SK-N-SH (cell line): ENCODE measurements around the gene SOCS7. TPM values are rescaled to one million over a fixed set of nuclear protein-coding genes. Genes with fewer than 3 reads are reported as not detected.

Experiments
- CTCF ChIA-PET: fragments of 300-600, 350-600 bp; formaldehyde crosslinking; extraction: SDS; loops from one replicate; lab custom pipeline; 2021; lab: Yijun Ruan, JAX
- POLR2A ChIA-PET: fragments of 350-600 bp; sonication (Branson Sonifier 250); formaldehyde crosslinking; extraction: SDS; loops from one replicate; lab custom pipeline; 2020; ENCODE audit warnings: antibody characterized with exemption, inconsistent platforms; lab: Yijun Ruan, JAX
- DNase-seq: peaks from one replicate; pipeline ENCODE4 v3.0.0; 2012
- H2AFZ ChIP-seq: fragments of 200-600 bp; sonication (generic); 2 replicates; pipeline ENCODE4 v1.8.1; 2016; ENCODE audit warnings: antibody characterized with exemption, mild to moderate bottlenecking, low read depth
- H3F3A ChIP-seq: fragments of 200-600 bp; sonication (generic); replicated peaks from 2 replicates; pipeline ENCODE3; 2016; ENCODE audit warnings: antibody characterized with exemption, mild to moderate bottlenecking; ENCODE audit not compliant: insufficient read depth
- H3K27ac ChIP-seq, 2 experiments: fragments of 200-500 bp in 1 of 2; fragments of 200-600 bp in 1 of 2; sonication (Bioruptor generic) in 1 of 2; sonication (generic), shearing (Covaris generic) in 1 of 2; 2 replicates each; pipeline versions ENCODE4 v1.5.1 to v1.6.1; 2014 to 2016; ENCODE audit warnings: low read depth in 2 of 2, inconsistent platforms in 1 of 2, low read length in 1 of 2, mild to moderate bottlenecking in 1 of 2, mixed read lengths in 1 of 2
- H3K27me3 ChIP-seq: fragments of 200-600 bp; sonication (generic), shearing (Covaris generic); 2 replicates; pipeline ENCODE4 v1.6.1; 2016; ENCODE audit warnings: mixed run types; ENCODE audit not compliant: insufficient read depth
- H3K36me3 ChIP-seq, 2 experiments: fragments of 200-500 bp in 1 of 2; fragments of 200-600 bp in 1 of 2; sonication (Bioruptor generic) in 1 of 2; sonication (generic) in 1 of 2; replicated peaks in 1 of 2; 2 replicates each; pipeline versions ENCODE3 to v1.5.1; 2014 to 2016; ENCODE audit warnings: low read length in 1 of 2, mild to moderate bottlenecking in 1 of 2; ENCODE audit not compliant: insufficient read depth in 2 of 2, control insufficient read depth in 1 of 2
- H3K4me1 ChIP-seq, 2 experiments: fragments of 200-500 bp in 1 of 2; fragments of 200-600 bp in 1 of 2; sonication (Bioruptor generic) in 1 of 2; sonication (generic), shearing (Covaris generic) in 1 of 2; 2 replicates each; pipeline versions ENCODE4 v1.5.1 to v1.6.1; 2014 to 2016; ENCODE audit warnings: low read depth in 1 of 2, low read length in 1 of 2, mixed run types in 1 of 2; ENCODE audit not compliant: insufficient read depth in 2 of 2, control insufficient read depth in 1 of 2
- H3K4me2 ChIP-seq: fragments of 200-600 bp; sonication (generic), shearing (Covaris generic); 2 replicates; pipeline ENCODE4 v1.6.1; 2017; ENCODE audit warnings: mixed run types
- H3K4me3 ChIP-seq, 2 experiments: fragments of 200-500 bp in 1 of 2; fragments of 200-600 bp in 1 of 2; sonication (Bioruptor generic) in 1 of 2; sonication (generic), shearing (Covaris generic) in 1 of 2; 2 replicates each; pipeline versions ENCODE4 v1.5.1 to v1.8.1; 2014 to 2016; ENCODE audit warnings: low read depth in 2 of 2, inconsistent platforms in 1 of 2, low read length in 1 of 2, mild to moderate bottlenecking in 1 of 2, mixed read lengths in 1 of 2, moderate library complexity in 1 of 2
- H3K79me2 ChIP-seq: fragments of 200-600 bp; sonication (generic); 2 replicates; pipeline ENCODE4 v1.8.1; 2017; ENCODE audit warnings: mild to moderate bottlenecking; ENCODE audit not compliant: insufficient read depth
- H3K9ac ChIP-seq: fragments of 200-600 bp; sonication (generic); 2 replicates; pipeline ENCODE4 v1.6.1; 2017; ENCODE audit warnings: mixed run types
- H3K9me2 ChIP-seq: fragments of 200-600 bp; sonication (generic); 2 replicates; pipeline ENCODE4 v1.6.1; 2017; ENCODE audit warnings: mixed run types
- H3K9me3 ChIP-seq: fragments of 200-600 bp; sonication (generic); 2 replicates; pipeline ENCODE4 v1.6.1; 2017; ENCODE audit warnings: mixed run types, mild to moderate bottlenecking, moderate library complexity
- H4K20me1 ChIP-seq: fragments of 200-600 bp; sonication (generic); 2 replicates; pipeline ENCODE4 v1.6.1; 2017; ENCODE audit warnings: mild to moderate bottlenecking, mixed run types; ENCODE audit not compliant: insufficient read depth
- CHD2 ChIP-seq: fragments of 150-350 bp; IDR thresholded peaks from 2 replicates; pipeline ENCODE4 v1.6.1; 2018; ENCODE audit warnings: low read length; ENCODE audit not compliant: partially characterized antibody
- ELF1 ChIP-seq: IDR thresholded peaks from 2 replicates; pipeline ENCODE4 v1.4.0; 2012
- EP300 ChIP-seq, 2 experiments: IDR thresholded peaks; 2 replicates each; pipeline versions ENCODE4 v1.4.0 to v1.6.1; 2012; ENCODE audit warnings: borderline replicate concordance in 1 of 2, low read depth in 1 of 2, low read length in 1 of 2
- EZH2phosphoT487 ChIP-seq: fragments of 200-600 bp; sonication (generic); IDR thresholded peaks from 2 replicates; pipeline ENCODE4 v1.6.1; 2017; ENCODE audit warnings: low read depth, mixed run types, mild to moderate bottlenecking, antibody characterized with exemption, moderate library complexity, borderline replicate concordance
- FOXJ3 ChIP-seq: sonication (generic); formaldehyde crosslinking; IDR thresholded peaks from 2 replicates; pipeline ENCODE4 v1.5.1; 2020; ENCODE audit warnings: mild to moderate bottlenecking, missing genetic modification reagents
- GABPA ChIP-seq: IDR thresholded peaks from 2 replicates; pipeline ENCODE4 v1.4.0; 2012; ENCODE audit warnings: low read depth, mild to moderate bottlenecking
- JUND ChIP-seq: IDR thresholded peaks from 2 replicates; pipeline ENCODE4 v1.4.0; 2012
- MXI1 ChIP-seq: IDR thresholded peaks from 2 replicates; pipeline ENCODE4 v1.6.1; 2012; ENCODE audit warnings: mild to moderate bottlenecking, low read depth, low read length, improper control_type of control experiment
- NRF1 ChIP-seq: IDR thresholded peaks from 2 replicates; pipeline ENCODE4 v1.6.1; 2012; ENCODE audit warnings: low read depth, mild to moderate bottlenecking, low read length
- POLR2AphosphoS5 ChIP-seq: IDR thresholded peaks from 2 replicates; pipeline ENCODE4 v1.6.1; 2012; ENCODE audit warnings: low read depth, low read length
- RAD21 ChIP-seq: IDR thresholded peaks from 2 replicates; pipeline ENCODE4 v1.6.1; 2012; ENCODE audit warnings: mild to moderate bottlenecking, low read length
- RCOR1 ChIP-seq: fragments of 150-350 bp; IDR thresholded peaks from 2 replicates; pipeline ENCODE4 v1.6.1; 2017; ENCODE audit warnings: antibody characterized with exemption, low read length
- SIN3A ChIP-seq: IDR thresholded peaks from 2 replicates; pipeline ENCODE4 v1.6.1; 2012; ENCODE audit warnings: low read depth, mild to moderate bottlenecking, low read length, moderate library complexity, borderline replicate concordance
- SMC3 ChIP-seq: IDR thresholded peaks from 2 replicates; pipeline ENCODE4 v1.6.1; 2012; ENCODE audit warnings: low read depth, low read length, improper control_type of control experiment
- TAF1 ChIP-seq: IDR thresholded peaks from 2 replicates; pipeline ENCODE4 v1.6.1; 2012; ENCODE audit warnings: low read depth, mild to moderate bottlenecking, low read length, moderate library complexity, borderline replicate concordance
- TCF12 ChIP-seq: IDR thresholded peaks from 2 replicates; pipeline ENCODE4 v1.4.0; 2012
- TEAD4 ChIP-seq: IDR thresholded peaks from 2 replicates; pipeline ENCODE4 v1.4.0; 2012; ENCODE audit warnings: mild to moderate bottlenecking, borderline replicate concordance; ENCODE audit not compliant: insufficient read depth
- YY1 ChIP-seq: IDR thresholded peaks from 2 replicates; pipeline ENCODE4 v1.4.0; 2012; ENCODE audit warnings: low read depth, mild to moderate bottlenecking
- WGBS: methylation state at CpG from one replicate; pipeline ENCODE4 v1.1.6; 2017; ENCODE audit warnings: low lambda C conversion rate; 5-methylcytosine and 5-hydroxymethylcytosine counted together
- polyA plus RNA-seq, 3 experiments: library from polyadenylated mRNA; depleted of rRNA; stranded (reverse); fragments of >200 nt; gene quantifications; 2 replicates each; pipeline ENCODE4 v1.2.3, GENCODE V29; 2012
- TF ChIP-seq, protein P1 (sequence below): fragments of 150-350 bp; IDR thresholded peaks from 2 replicates; pipeline ENCODE4 v1.6.1; 2017; ENCODE audit warnings: antibody characterized with exemption, low read length, low read depth, borderline replicate concordance
- TF ChIP-seq, protein P2 (sequence below): IDR thresholded peaks from 2 replicates; pipeline ENCODE4 v1.4.0; 2012; ENCODE audit warnings: low read depth
- TF ChIP-seq, protein P3 (sequence below): fragments of 150-350 bp; IDR thresholded peaks from 2 replicates; pipeline ENCODE4 v1.6.1; 2016; ENCODE audit warnings: mild to moderate bottlenecking, low read depth, low read length
- TF ChIP-seq, protein P4 (sequence below): IDR thresholded peaks from 2 replicates; pipeline ENCODE4 v1.4.0; 2012; ENCODE audit warnings: low read depth, borderline replicate concordance
- TF ChIP-seq, protein P5 (sequence below): fragments of 200-600 bp; sonication (generic); IDR thresholded peaks from 2 replicates; pipeline ENCODE4 v1.6.1; 2017; ENCODE audit warnings: antibody characterized with exemption, mild to moderate bottlenecking, moderate library complexity

The SOCS7 gene
- polyA plus RNA-seq, 1 of the 3 experiments (the other 2 are of a cell fraction), result 7.4 TPM

DNA sequence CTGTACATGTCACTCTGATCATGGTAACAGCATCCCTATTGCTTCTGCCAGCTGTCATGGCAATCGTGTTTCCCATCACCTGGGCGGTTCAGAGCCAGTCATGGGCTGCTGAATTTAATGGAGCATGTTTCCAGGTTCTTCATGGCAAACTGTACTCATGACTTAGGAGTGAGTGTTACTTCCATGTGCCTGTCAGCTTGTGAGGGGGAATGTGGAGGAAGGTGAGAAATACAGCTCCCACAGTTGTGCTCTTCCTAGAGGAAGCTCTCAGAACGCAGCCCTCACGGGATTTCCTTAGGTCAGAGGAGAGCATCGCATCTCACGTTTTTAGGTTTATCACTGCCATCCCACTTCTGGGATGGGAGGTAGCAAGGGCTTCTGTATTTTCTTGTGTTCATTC lies 48.6 kb downstream of the SOCS7 start:
- H3K4me2 ChIP-seq, result no peak overlapping the region
- 91% methylated on average over 6 of the region's 6 CpGs for WGBS
- H3K9ac ChIP-seq, result no peak overlapping the region
- H3K27me3 ChIP-seq, result no peaks in the 10 kb centered on the region
- H3K4me3 ChIP-seq, result no peak overlapping the region
- H2AFZ ChIP-seq, result no peak overlapping the region
- H4K20me1 ChIP-seq, result no peaks in the 10 kb centered on the region
- no peak for DNase-seq
- peaks cover 23 to 50% of the 10 kb centered on the region in 2 experiments for H3K36me3 ChIP-seq
- H3K4me1 ChIP-seq, result peaks cover 0 to 47% of the 10 kb centered on the region in 2 experiments; a peak in 2 of 4 replicates
- no peaks in the 10 kb centered on the region for H3K9me2 ChIP-seq
- no peaks in the 10 kb centered on the region for H3K9me3 ChIP-seq
- H3K79me2 ChIP-seq, result no peaks in the 10 kb centered on the region
- H3F3A ChIP-seq, result no peaks in the 10 kb centered on the region
- TF ChIP-seq CHD2, result no peak
- no peak for TF ChIP-seq RAD21
- no peak for TF ChIP-seq FOXJ3 (CRISPR knock-in tag)
- no peak for TF ChIP-seq RCOR1
- TF ChIP-seq NRF1, result no peak
- TF ChIP-seq POLR2AphosphoS5, result no peak
- TF ChIP-seq, protein P1, sequence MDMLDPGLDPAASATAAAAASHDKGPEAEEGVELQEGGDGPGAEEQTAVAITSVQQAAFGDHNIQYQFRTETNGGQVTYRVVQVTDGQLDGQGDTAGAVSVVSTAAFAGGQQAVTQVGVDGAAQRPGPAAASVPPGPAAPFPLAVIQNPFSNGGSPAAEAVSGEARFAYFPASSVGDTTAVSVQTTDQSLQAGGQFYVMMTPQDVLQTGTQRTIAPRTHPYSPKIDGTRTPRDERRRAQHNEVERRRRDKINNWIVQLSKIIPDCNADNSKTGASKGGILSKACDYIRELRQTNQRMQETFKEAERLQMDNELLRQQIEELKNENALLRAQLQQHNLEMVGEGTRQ, result no peak
- TF ChIP-seq EP300 (IDR thresholded peaks at IDR 0.05; ENCODE audit: borderline replicate concordance in 1 of 2, low read depth in 1 of 2, low read length in 1 of 2), result no peak
- TF ChIP-seq YY1, result no peak
- no peak for TF ChIP-seq SMC3
- TF ChIP-seq SIN3A, result no peak
- TF ChIP-seq, protein P2, sequence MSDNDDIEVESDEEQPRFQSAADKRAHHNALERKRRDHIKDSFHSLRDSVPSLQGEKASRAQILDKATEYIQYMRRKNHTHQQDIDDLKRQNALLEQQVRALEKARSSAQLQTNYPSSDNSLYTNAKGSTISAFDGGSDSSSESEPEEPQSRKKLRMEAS, result no peak
- TF ChIP-seq TAF1, result no peak
- H3K27ac ChIP-seq, result peak overlapping the region in 1 of 2 experiments; percentile 93; a peak in 2 of 4 replicates
- POLR2A ChIA-PET, result interaction anchor here (1.7 kb wide), 1 partner anchor 49 kb away, joined by 5 read pairs; the partner anchor contains the start of gene SOCS7
- CTCF ChIA-PET, result interaction anchor here (0.9 to 5.1 kb wide), 8 partner anchors 10 to 51 kb away, joined by 3 to 41 read pairs (median 7); partner anchors contain the start of gene SOCS7

DNA sequence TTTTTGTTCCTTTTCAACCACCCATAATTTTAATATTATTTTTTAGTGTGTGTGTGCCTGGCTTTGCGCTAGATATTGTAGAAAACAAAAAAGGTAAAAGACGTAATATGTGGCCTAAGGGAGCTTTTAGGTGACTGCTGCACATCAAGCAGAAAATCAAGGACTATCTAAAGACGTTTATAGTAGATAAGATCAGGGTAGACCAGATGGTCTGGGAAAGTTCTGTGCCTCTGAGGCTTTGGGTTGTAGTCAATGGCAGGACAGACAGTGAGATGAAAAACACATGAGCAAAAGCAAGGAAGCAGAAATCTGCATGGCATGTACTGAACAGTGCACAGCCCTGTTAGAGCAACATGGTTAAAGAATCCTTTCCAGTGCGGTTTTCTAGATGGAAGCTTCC lies 49.8 kb downstream of the SOCS7 start:
- Histone ChIP-seq H3K4me2 (no peak overlapping the region), H3K9me3 (no peaks in the 10 kb centered on the region), H3K27ac (peak overlapping the region in 1 of 2 experiments; percentile 93; a peak in 2 of 4 replicates), H4K20me1 (no peaks in the 10 kb centered on the region), H3K9me2 (no peaks in the 10 kb centered on the region), H3K36me3 (peaks cover 14 to 39% of the 10 kb centered on the region in 2 experiments), H3K4me3 (no peak overlapping the region), H3K9ac (no peak overlapping the region), H3K4me1 (peaks cover 0 to 47% of the 10 kb centered on the region in 2 experiments; a peak in 2 of 4 replicates), H2AFZ (no peak overlapping the region), H3F3A (no peaks in the 10 kb centered on the region), H3K79me2 (no peaks in the 10 kb centered on the region), H3K27me3 (no peaks in the 10 kb centered on the region)
- ChIA-PET CTCF (interaction anchor here (0.6 to 5.1 kb wide), 7 partner anchors 10 to 52 kb away, joined by 3 to 41 read pairs (median 4); partner anchors contain the start of gene SOCS7), POLR2A (interaction anchor here (1.7 kb wide), 1 partner anchor 50 kb away, joined by 5 read pairs; the partner anchor contains the start of gene SOCS7)
- 70% methylated on average over 3 of the region's 4 CpGs for WGBS
- peak; percentile 46 for DNase-seq
- TF ChIP-seq GABPA (no peak), JUND (no peak), EZH2phosphoT487 (no peak), SMC3 (no peak), RCOR1 (peak; percentile 67; the same call in 1 of the 2 replicates), MXI1 (peak; percentile 78), TEAD4 (no peak), CHD2 (peak; percentile 39), FOXJ3 (CRISPR knock-in tag) (peak; percentile 45; the same call in 1 of the 2 replicates), ELF1 (no peak), TCF12 (no peak), NRF1 (no peak), RAD21 (no peak; the same call in 1 of the 2 replicates)
- TF ChIP-seq, protein P3, sequence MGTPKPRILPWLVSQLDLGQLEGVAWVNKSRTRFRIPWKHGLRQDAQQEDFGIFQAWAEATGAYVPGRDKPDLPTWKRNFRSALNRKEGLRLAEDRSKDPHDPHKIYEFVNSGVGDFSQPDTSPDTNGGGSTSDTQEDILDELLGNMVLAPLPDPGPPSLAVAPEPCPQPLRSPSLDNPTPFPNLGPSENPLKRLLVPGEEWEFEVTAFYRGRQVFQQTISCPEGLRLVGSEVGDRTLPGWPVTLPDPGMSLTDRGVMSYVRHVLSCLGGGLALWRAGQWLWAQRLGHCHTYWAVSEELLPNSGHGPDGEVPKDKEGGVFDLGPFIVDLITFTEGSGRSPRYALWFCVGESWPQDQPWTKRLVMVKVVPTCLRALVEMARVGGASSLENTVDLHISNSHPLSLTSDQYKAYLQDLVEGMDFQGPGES, result no peak
- TF ChIP-seq, protein P4, sequence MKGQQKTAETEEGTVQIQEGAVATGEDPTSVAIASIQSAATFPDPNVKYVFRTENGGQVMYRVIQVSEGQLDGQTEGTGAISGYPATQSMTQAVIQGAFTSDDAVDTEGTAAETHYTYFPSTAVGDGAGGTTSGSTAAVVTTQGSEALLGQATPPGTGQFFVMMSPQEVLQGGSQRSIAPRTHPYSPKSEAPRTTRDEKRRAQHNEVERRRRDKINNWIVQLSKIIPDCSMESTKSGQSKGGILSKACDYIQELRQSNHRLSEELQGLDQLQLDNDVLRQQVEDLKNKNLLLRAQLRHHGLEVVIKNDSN, result no peak
- TF ChIP-seq, protein P5, sequence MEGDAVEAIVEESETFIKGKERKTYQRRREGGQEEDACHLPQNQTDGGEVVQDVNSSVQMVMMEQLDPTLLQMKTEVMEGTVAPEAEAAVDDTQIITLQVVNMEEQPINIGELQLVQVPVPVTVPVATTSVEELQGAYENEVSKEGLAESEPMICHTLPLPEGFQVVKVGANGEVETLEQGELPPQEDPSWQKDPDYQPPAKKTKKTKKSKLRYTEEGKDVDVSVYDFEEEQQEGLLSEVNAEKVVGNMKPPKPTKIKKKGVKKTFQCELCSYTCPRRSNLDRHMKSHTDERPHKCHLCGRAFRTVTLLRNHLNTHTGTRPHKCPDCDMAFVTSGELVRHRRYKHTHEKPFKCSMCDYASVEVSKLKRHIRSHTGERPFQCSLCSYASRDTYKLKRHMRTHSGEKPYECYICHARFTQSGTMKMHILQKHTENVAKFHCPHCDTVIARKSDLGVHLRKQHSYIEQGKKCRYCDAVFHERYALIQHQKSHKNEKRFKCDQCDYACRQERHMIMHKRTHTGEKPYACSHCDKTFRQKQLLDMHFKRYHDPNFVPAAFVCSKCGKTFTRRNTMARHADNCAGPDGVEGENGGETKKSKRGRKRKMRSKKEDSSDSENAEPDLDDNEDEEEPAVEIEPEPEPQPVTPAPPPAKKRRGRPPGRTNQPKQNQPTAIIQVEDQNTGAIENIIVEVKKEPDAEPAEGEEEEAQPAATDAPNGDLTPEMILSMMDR, result no peak
